Testis (tissue), 3 donors: Measurements from ENCODE around the gene FLNB. TPM values are rescaled to one million over a fixed set of nuclear protein-coding genes. Genes with fewer than 3 reads are reported as not detected.

ENCODE experiments used
- DNase-seq: peaks from one replicate; pipeline ENCODE4 v3.0.0-alpha.2; 2019
- H3K27ac ChIP-seq, 2 donors: fragments of 200-600 bp; sonication (generic); one replicate each; pipeline ENCODE4 v1.5.1; 2019
- H3K27me3 ChIP-seq: fragments of 200-600 bp; sonication (generic); one replicate; pipeline ENCODE4 v1.5.1; 2019
- H3K36me3 ChIP-seq: fragments of 200-600 bp; sonication (generic); one replicate; pipeline ENCODE4 v1.5.1; 2017; ENCODE audit warnings: low read depth; ENCODE audit errors: missing control alignments
- H3K4me1 ChIP-seq: fragments of 200-600 bp; sonication (generic); one replicate; pipeline ENCODE4 v1.5.1; 2019
- H3K4me3 ChIP-seq, 2 donors: fragments of 200-600 bp; sonication (generic); one replicate each; pipeline ENCODE4 v1.5.1; 2017 to 2019
- H3K9me3 ChIP-seq: fragments of 200-600 bp; sonication (generic); one replicate; pipeline ENCODE4 v1.5.1; 2017
- POLR2A ChIP-seq: fragments of 450-650 bp; IDR thresholded peaks from one replicate; pipeline ENCODE4 v1.6.1; 2017; ENCODE audit warnings: antibody characterized with exemption, mild to moderate bottlenecking, moderate library complexity
- WGBS, 2 donors: methylation state at CpG; one replicate each; pipeline ENCODE4 v1.1.5; 2018; 5-methylcytosine and 5-hydroxymethylcytosine counted together
- intact Hi-C: fragments of 100-400 bp; cut with DNase I; formaldehyde crosslinking; loops from one replicate; pipeline ENCODE4 v1.15.1; 2023; ENCODE audit warnings: low total_unique reads
- polyA plus RNA-seq: library from polyadenylated mRNA; stranded (reverse); fragments of 350-450 nt; fragmentation: Illumina TruSeq; extraction: RNeasy Lipid Tissue Mini Kit (QIAGEN cat#74804); gene quantifications from one replicate; pipeline ENCODE4 v1.2.3, GENCODE V29; 2014; ENCODE audit warnings: low read depth, low replicate concordance; ENCODE audit not compliant: insufficient read depth
- total RNA-seq, 2 donors: library from RNA; depleted of rRNA; stranded (reverse); fragments of >200 nt; gene quantifications; one replicate each; pipeline ENCODE4 v1.2.3, GENCODE V29; 2016
- TF ChIP-seq, protein P1 (sequence below), 3 experiments: fragments of 450-650 bp in 2 of 3; fragments of 200-600 bp in 1 of 3; sonication (generic) in 1 of 3; IDR thresholded peaks; one replicate each; pipeline ENCODE4 v1.5.1; 2016 to 2019; ENCODE audit warnings: antibody characterized with exemption in 3 of 3, mild to moderate bottlenecking in 2 of 3, moderate library complexity in 1 of 3

The FLNB gene
- total and polyA plus RNA-seq, 3 donors from 2014 or later, result 105 to 199 (median 166) TPM

DNA sequence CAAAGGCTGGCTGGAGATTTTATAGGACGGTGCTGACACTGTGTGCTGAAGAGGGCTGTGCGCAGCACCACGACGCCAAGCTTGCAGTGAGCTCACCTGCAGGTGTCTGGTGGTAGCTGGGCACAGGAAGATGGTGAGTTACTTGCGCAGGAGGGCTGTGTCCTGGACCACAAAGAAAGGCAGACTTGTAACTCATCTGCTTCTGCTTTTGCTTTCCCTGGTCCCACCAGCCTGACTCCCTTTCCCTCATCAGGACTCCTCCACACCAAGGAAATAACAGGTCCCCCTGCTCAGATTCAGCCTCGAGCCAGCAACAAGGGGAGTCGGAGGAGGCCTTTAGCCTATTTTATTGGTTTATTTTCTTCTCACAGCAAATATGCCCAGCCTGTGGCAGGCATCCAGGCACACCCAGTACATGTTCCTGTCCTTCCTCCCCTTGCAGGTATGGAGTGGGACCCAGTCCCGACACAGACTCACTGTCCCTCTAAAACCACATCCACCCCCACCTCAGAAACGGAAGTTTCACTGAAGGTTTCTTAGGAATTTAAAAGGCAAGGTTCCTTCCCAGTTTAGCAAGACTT is 35.6 kb upstream of the FLNB start:
- no peak for DNase-seq
- H3K9me3 ChIP-seq, result no peaks in the 10 kb centered on the region
- H3K27me3 ChIP-seq, result no peaks in the 10 kb centered on the region
- TF ChIP-seq, protein P1, sequence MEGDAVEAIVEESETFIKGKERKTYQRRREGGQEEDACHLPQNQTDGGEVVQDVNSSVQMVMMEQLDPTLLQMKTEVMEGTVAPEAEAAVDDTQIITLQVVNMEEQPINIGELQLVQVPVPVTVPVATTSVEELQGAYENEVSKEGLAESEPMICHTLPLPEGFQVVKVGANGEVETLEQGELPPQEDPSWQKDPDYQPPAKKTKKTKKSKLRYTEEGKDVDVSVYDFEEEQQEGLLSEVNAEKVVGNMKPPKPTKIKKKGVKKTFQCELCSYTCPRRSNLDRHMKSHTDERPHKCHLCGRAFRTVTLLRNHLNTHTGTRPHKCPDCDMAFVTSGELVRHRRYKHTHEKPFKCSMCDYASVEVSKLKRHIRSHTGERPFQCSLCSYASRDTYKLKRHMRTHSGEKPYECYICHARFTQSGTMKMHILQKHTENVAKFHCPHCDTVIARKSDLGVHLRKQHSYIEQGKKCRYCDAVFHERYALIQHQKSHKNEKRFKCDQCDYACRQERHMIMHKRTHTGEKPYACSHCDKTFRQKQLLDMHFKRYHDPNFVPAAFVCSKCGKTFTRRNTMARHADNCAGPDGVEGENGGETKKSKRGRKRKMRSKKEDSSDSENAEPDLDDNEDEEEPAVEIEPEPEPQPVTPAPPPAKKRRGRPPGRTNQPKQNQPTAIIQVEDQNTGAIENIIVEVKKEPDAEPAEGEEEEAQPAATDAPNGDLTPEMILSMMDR (IDR thresholded peaks at IDR 0.05), result no peak
- TF ChIP-seq POLR2A, result no peak
- 56 to 64% methylated on average over 9 of the region's 9 CpGs for WGBS, 2 donors
- intact Hi-C loops, result no loop called here
- peaks cover 7% of the 10 kb centered on the region for H3K4me1 ChIP-seq
- no peak overlapping the region for H3K4me3 ChIP-seq
- no peak overlapping the region for H3K27ac ChIP-seq
- no peaks in the 10 kb centered on the region for H3K36me3 ChIP-seq

DNA sequence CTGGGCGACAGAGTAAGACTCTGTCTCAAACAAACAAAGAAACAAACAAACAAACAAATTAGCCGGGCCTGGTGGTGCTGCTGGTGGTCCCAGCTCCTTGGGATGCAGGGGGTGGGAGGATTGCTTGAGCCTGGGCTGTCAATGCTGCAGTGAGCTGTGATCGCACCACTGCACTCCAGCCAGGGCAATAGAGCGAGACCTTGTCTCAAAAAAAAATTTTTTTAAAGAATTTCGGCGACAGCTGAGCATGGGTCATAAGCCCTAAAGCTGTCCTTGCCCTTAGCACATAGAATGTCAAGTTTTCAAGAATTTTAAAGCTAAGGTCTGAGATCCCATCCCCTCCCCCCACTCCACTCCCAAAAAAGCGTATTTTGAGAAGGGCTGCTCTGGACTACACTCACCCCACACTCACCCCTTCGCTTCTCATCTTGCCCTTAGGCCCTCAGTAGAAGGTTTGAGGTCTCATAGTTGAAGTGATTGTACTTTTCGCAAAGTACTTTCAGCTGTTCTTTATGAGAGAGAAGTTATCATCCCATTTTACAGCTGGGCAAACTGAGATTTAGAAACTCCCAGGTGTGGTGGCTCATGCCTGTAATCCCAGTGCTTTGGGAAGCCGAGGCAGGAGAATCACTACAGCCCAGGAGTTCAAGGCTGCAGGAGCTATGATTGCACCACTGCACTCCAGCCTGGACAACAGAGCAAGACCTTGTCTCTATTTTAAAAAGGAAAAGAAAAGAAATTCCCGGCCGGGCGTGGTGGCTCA is 34.3 kb upstream of the FLNB start:
- H3K27ac ChIP-seq, result no peak overlapping the region
- no peaks in the 10 kb centered on the region for H3K27me3 ChIP-seq
- H3K4me1 ChIP-seq, result peaks cover 7% of the 10 kb centered on the region
- no peaks in the 10 kb centered on the region for H3K36me3 ChIP-seq
- DNase-seq, result no peak
- intact Hi-C loops, result no loop called here
- H3K4me3 ChIP-seq, result no peak overlapping the region
- 91 to 93% methylated on average over 13 of the region's 13 CpGs for WGBS, 2 donors
- TF ChIP-seq POLR2A, result no peak
- TF ChIP-seq, protein P1 (IDR thresholded peaks at IDR 0.05), result no peak
- H3K9me3 ChIP-seq, result no peaks in the 10 kb centered on the region

DNA sequence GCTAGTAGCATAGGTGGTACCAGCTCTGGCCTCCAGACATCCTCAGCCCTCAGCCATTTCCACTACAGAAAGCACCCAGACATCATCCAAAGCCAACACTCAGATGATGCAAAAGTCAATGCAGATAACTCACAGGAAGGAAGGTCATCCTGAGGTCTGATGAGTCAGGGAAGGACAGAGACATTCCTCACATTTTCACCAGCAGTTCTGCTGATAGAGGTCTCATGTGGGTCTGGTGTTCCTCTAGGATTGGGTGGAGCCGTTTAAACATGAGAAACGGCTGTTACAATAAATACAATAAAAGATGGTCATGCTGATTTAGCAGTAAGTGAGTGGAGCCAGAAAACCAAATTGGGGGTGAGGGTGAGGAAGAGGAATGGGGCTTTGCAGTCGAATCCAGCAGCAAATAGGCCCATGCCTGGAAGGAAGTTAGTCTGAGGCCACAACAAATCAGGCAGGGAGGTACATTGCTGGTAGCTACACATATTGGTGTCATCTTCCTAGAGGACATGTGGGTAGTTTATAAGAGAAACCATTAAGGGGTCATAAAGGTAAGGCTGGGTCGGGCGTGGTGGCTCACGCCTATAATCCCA is 33.3 kb upstream of the FLNB start:
- WGBS, 2 donors, result 66 to 72% methylated on average over 6 of the region's 6 CpGs
- Histone ChIP-seq H3K4me3 (no peak overlapping the region), H3K27me3 (no peaks in the 10 kb centered on the region), H3K36me3 (no peaks in the 10 kb centered on the region), H3K4me1 (peaks cover 7% of the 10 kb centered on the region), H3K27ac (no peak overlapping the region), H3K9me3 (no peaks in the 10 kb centered on the region)
- intact Hi-C loops, result no loop called here
- TF ChIP-seq POLR2A, result no peak
- TF ChIP-seq, protein P1 (IDR thresholded peaks at IDR 0.05), result no peak
- DNase-seq, result no peak

DNA sequence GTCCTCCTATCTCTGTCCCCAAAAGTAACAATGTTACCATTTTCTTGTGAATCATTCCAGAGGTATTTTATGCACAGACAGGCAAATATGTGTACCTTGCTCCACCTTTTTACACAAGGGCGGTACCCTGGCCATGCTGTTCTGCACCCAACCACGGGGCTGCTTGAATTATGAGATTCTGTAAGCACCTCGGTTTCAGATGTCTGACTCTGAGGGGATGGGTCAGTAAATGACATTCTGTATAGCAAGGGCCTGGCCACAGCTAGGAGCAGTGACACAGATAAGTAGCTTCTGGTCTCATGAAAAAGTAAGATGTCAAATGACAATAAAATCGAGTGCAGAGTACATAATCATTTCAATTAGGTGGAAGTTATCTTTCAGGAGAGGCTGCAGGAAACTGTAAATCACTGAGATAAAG is 30.4 kb upstream of the FLNB start:
- TF ChIP-seq POLR2A, result no peak
- TF ChIP-seq, protein P1 (IDR thresholded peaks at IDR 0.05), result no peak
- 46 to 61% methylated on average over 4 of the region's 4 CpGs for WGBS, 2 donors
- intact Hi-C loops, result no loop called here
- no peaks in the 10 kb centered on the region for H3K27me3 ChIP-seq
- H3K4me3 ChIP-seq, result no peak overlapping the region
- H3K4me1 ChIP-seq, result peaks cover 7% of the 10 kb centered on the region
- no peak for DNase-seq
- H3K9me3 ChIP-seq, result no peaks in the 10 kb centered on the region
- H3K36me3 ChIP-seq, result no peaks in the 10 kb centered on the region
- H3K27ac ChIP-seq, result no peak overlapping the region
